ENCODE results near the gene RAD51B. TPM values are rescaled to one million over a fixed set of nuclear protein-coding genes. Genes with fewer than 3 reads are reported as not detected.

The RAD51B gene
- total and polyA plus RNA-seq, 2 of the 13 experiments (the other 11 are each of a cell fraction or from before 2014, with no cell fraction given) = 7.0 to 9.5 TPM

GRCh38 chr14:68225321-68225720, 405.7 kb downstream of the RAD51B start:
- Histone ChIP-seq H3K27ac (ENCODE audit: extremely low read length, insufficient read depth, low read length) (no peak overlapping the region), H3K4me3 (replicated peaks in 1 of 3; ENCODE audit: insufficient read depth in 1 of 3, low read depth in 2 of 3, low read length in 3 of 3) (no peak overlapping the region), H3K36me3 (replicated peaks in 1 of 2; ENCODE audit: control insufficient read depth in 1 of 2, insufficient read depth in 2 of 2, low read length in 2 of 2) (no peaks in the 10 kb centered on the region), H3K9me3 (ENCODE audit: low read length) (no peaks in the 10 kb centered on the region), H3K9ac (ENCODE audit: insufficient read depth, low read depth, low read length) (no peak overlapping the region), H3K4me1 (ENCODE audit: insufficient read depth, low read length) (no peaks in the 10 kb centered on the region), H3K79me2 (ENCODE audit: insufficient read depth, low read length) (no peaks in the 10 kb centered on the region), H2AFZ (ENCODE audit: low read length) (no peak overlapping the region), H3K27me3 (ENCODE audit: control insufficient read depth in 1 of 2, insufficient read depth in 2 of 2, low read length in 2 of 2) (no peaks in the 10 kb centered on the region), H4K20me1 (ENCODE audit: insufficient read depth, low read length) (no peaks in the 10 kb centered on the region), H3K4me2 (ENCODE audit: low read depth, low read length) (no peak overlapping the region)
- FAIRE-seq (no peak), ATAC-seq (no peak), DNase-seq (ENCODE audit: low spot score) (no peak)
- CTCF ChIA-PET (ENCODE audit: low intra/inter-chr PET ratio, low total read pairs) = no interaction called here
- POLR2A ChIA-PET = no interaction called here
- intact Hi-C loops (cut with micrococcal nuclease; ENCODE audit: unreplicated experiment) (no loop called here), in situ Hi-C loops (cut with HindIII; ENCODE audit: extremely low pct_ligation_motif_present, low pct_unique_long_range_greater_than_20kb) (no loop called here)
- no TSS peak for BruUV-seq (replicated peaks)
- 95% methylated on average over 2 of the region's 2 CpGs for WGBS (ENCODE audit: low lambda C conversion rate)
- no peak for TF ChIP-seq SALL1 (CRISPR knock-in tag; IDR thresholded peaks at IDR 0.05)
- no peak for TF ChIP-seq MEF2D (CRISPR knock-in tag; IDR thresholded peaks at IDR 0.05)
- no peak for TF ChIP-seq ZNF17 (CRISPR knock-in tag; IDR thresholded peaks at IDR 0.05)
- no peak for TF ChIP-seq IRX3 (CRISPR knock-in tag; IDR thresholded peaks at IDR 0.05; ENCODE audit: borderline replicate concordance, low read depth)
- TF ChIP-seq KLF11 (CRISPR knock-in tag; IDR thresholded peaks at IDR 0.05) = no peak
- no peak for TF ChIP-seq ZNF891 (CRISPR knock-in tag; IDR thresholded peaks at IDR 0.05)
- TF ChIP-seq, protein P1, sequence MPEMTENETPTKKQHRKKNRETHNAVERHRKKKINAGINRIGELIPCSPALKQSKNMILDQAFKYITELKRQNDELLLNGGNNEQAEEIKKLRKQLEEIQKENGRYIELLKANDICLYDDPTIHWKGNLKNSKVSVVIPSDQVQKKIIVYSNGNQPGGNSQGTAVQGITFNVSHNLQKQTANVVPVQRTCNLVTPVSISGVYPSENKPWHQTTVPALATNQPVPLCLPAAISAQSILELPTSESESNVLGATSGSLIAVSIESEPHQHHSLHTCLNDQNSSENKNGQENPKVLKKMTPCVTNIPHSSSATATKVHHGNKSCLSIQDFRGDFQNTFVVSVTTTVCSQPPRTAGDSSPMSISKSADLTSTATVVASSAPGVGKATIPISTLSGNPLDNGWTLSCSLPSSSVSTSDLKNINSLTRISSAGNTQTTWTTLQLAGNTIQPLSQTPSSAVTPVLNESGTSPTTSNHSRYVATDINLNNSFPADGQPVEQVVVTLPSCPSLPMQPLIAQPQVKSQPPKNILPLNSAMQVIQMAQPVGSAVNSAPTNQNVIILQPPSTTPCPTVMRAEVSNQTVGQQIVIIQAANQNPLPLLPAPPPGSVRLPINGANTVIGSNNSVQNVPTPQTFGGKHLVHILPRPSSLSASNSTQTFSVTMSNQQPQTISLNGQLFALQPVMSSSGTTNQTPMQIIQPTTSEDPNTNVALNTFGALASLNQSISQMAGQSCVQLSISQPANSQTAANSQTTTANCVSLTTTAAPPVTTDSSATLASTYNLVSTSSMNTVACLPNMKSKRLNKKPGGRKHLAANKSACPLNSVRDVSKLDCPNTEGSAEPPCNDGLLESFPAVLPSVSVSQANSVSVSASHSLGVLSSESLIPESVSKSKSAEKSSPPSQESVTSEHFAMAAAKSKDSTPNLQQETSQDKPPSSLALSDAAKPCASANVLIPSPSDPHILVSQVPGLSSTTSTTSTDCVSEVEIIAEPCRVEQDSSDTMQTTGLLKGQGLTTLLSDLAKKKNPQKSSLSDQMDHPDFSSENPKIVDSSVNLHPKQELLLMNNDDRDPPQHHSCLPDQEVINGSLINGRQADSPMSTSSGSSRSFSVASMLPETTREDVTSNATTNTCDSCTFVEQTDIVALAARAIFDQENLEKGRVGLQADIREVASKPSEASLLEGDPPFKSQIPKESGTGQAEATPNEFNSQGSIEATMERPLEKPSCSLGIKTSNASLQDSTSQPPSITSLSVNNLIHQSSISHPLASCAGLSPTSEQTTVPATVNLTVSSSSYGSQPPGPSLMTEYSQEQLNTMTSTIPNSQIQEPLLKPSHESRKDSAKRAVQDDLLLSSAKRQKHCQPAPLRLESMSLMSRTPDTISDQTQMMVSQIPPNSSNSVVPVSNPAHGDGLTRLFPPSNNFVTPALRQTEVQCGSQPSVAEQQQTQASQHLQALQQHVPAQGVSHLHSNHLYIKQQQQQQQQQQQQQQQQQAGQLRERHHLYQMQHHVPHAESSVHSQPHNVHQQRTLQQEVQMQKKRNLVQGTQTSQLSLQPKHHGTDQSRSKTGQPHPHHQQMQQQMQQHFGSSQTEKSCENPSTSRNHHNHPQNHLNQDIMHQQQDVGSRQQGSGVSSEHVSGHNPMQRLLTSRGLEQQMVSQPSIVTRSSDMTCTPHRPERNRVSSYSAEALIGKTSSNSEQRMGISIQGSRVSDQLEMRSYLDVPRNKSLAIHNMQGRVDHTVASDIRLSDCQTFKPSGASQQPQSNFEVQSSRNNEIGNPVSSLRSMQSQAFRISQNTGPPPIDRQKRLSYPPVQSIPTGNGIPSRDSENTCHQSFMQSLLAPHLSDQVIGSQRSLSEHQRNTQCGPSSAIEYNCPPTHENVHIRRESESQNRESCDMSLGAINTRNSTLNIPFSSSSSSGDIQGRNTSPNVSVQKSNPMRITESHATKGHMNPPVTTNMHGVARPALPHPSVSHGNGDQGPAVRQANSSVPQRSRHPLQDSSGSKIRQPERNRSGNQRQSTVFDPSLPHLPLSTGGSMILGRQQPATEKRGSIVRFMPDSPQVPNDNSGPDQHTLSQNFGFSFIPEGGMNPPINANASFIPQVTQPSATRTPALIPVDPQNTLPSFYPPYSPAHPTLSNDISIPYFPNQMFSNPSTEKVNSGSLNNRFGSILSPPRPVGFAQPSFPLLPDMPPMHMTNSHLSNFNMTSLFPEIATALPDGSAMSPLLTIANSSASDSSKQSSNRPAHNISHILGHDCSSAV (CRISPR knock-in tag; IDR thresholded peaks at IDR 0.05; ENCODE audit: borderline replicate concordance) = no peak

Data from HepG2 (cell line).